Caco-2 (cell line): ENCODE data around the gene PRX. TPM values are rescaled to one million over a fixed set of nuclear protein-coding genes. Genes with fewer than 3 reads are reported as not detected.

Experiments used
- BruUV-seq: library from RNA; stranded (reverse); fragments of 400-500 nt; replicated peaks from 2 replicates; lab custom pipeline; 2021; lab: Mats Ljungman, UMichigan
- CTCF ChIA-PET: fragments of 300-600 bp; sonication (Branson Sonifier 250); formaldehyde crosslinking; loops from one replicate; lab custom pipeline; 2022; ENCODE audit warnings: antibody characterized with exemption; lab: Charles Lee
- POLR2A ChIA-PET: fragments of 300-600 bp; sonication (Branson Sonifier 250); formaldehyde crosslinking; loops from one replicate; lab custom pipeline; 2022; ENCODE audit warnings: antibody characterized with exemption; lab: Charles Lee
- DNase-seq, 2 experiments: peaks; one replicate each; pipeline versions ENCODE4 v3.0.0 to v3.0.0-alpha.2; 2020 to 2022
- H3K27me3 ChIP-seq: replicated peaks from 2 replicates; pipeline ENCODE4 v1.6.0; 2011; ENCODE audit warnings: low read length; ENCODE audit not compliant: control insufficient read depth, insufficient read depth
- H3K36me3 ChIP-seq: 2 replicates; pipeline ENCODE4 v1.5.1; 2011; ENCODE audit warnings: low read length; ENCODE audit not compliant: control insufficient read depth, insufficient read depth
- H3K4me1 ChIP-seq: fragments of 250-450 bp; sonication (Bioruptor Pico); 2 replicates; pipeline ENCODE4 v1.5.1; 2020; ENCODE audit warnings: mild to moderate bottlenecking
- H3K4me3 ChIP-seq: 2 replicates; pipeline ENCODE4 v1.5.1; 2011; ENCODE audit warnings: low read depth, mild to moderate bottlenecking, control low read depth, low read length
- H3K9me3 ChIP-seq: fragments of 250-450 bp; sonication (Bioruptor Pico); 2 replicates; pipeline ENCODE4 v1.5.1; 2020; ENCODE audit warnings: mild to moderate bottlenecking, moderate library complexity
- H3K27ac Mint-ChIP-seq: one replicate; pipeline ENCODE4 v1.8.0; 2022; ENCODE audit warnings: mixed read lengths; ENCODE audit not compliant: unreplicated experiment
- H3K27me3 Mint-ChIP-seq: one replicate; pipeline ENCODE4 v1.8.0; 2022; ENCODE audit warnings: mixed read lengths; ENCODE audit not compliant: insufficient read depth, unreplicated experiment
- H3K36me3 Mint-ChIP-seq: one replicate; pipeline ENCODE4 v1.8.0; 2022; ENCODE audit warnings: mild to moderate bottlenecking, mixed read lengths; ENCODE audit not compliant: insufficient read depth, unreplicated experiment
- H3K4me1 Mint-ChIP-seq: one replicate; pipeline ENCODE4 v1.8.0; 2022; ENCODE audit warnings: low read depth, mixed read lengths; ENCODE audit not compliant: unreplicated experiment
- H3K4me3 Mint-ChIP-seq: one replicate; pipeline ENCODE4 v1.8.0; 2022; ENCODE audit warnings: mild to moderate bottlenecking, moderate library complexity, mixed read lengths; ENCODE audit not compliant: unreplicated experiment
- H3K9me3 Mint-ChIP-seq: one replicate; pipeline ENCODE4 v1.8.0; 2022; ENCODE audit warnings: mixed read lengths; ENCODE audit not compliant: unreplicated experiment
- CTCF ChIP-seq, 2 experiments: fragments of 200-600 bp in 1 of 2; IDR thresholded peaks; 1 replicate in 1 of 2; 2 replicates in 1 of 2; pipeline versions ENCODE4 v1.5.1 to v1.8.0; 2011 to 2022; ENCODE audit warnings: antibody characterized with exemption in 1 of 2, control low read depth in 1 of 2, inconsistent platforms in 1 of 2, low read depth in 1 of 2, low read length in 1 of 2, mild to moderate bottlenecking in 1 of 2, moderate library complexity in 1 of 2; ENCODE audit not compliant: insufficient read depth in 1 of 2, severe bottlenecking in 1 of 2, unreplicated experiment in 1 of 2
- intact Hi-C: fragments of 100-400 bp; cut with micrococcal nuclease; formaldehyde crosslinking; loops from one replicate; pipeline ENCODE4 v1.10.0; 2022; ENCODE audit not compliant: unreplicated experiment
- total RNA-seq: library from RNA; stranded (reverse); gene quantifications from 2 replicates; pipeline ENCODE4 v1.2.3, GENCODE V29; 2022

Gene PRX
- total RNA-seq, 1 experiment from 2014 or later, result 2.5 TPM

- no peaks in the 10 kb centered on the region for H3K4me1 Mint-ChIP-seq
- ChIA-PET CTCF (no interaction called here), POLR2A (no interaction called here)
- no TSS peak for BruUV-seq
- H3K27me3 Mint-ChIP-seq, result no peaks in the 10 kb centered on the region
- H3K4me3 Mint-ChIP-seq, result no peak overlapping the region
- no peaks in the 10 kb centered on the region for H3K9me3 Mint-ChIP-seq
- peaks cover 12% of the 10 kb centered on the region for H3K36me3 Mint-ChIP-seq
- Histone ChIP-seq H3K4me1 (no peaks in the 10 kb centered on the region), H3K36me3 (no peaks in the 10 kb centered on the region), H3K9me3 (no peaks in the 10 kb centered on the region), H3K27me3 (no peaks in the 10 kb centered on the region), H3K4me3 (no peak overlapping the region)
- H3K27ac Mint-ChIP-seq, result no peak overlapping the region
- TF ChIP-seq CTCF (IDR thresholded peaks at IDR 0.05; ENCODE audit: insufficient read depth in 1 of 2, low read depth in 1 of 2, low read length in 1 of 2, severe bottlenecking in 1 of 2, unreplicated experiment in 1 of 2), result no peak
- DNase-seq, result no peak
- intact Hi-C loops, result no loop called here
Observed at GRCh38 chr19:40358773-40359172, 54.4 kb downstream of the PRX start.

- Histone ChIP-seq H3K9me3 (no peaks in the 10 kb centered on the region), H3K4me3 (no peak overlapping the region), H3K27me3 (no peaks in the 10 kb centered on the region), H3K36me3 (no peaks in the 10 kb centered on the region), H3K4me1 (no peaks in the 10 kb centered on the region)
- intact Hi-C loops, result no loop called here
- no peak overlapping the region for H3K27ac Mint-ChIP-seq
- H3K4me1 Mint-ChIP-seq, result no peaks in the 10 kb centered on the region
- peaks cover 12% of the 10 kb centered on the region for H3K36me3 Mint-ChIP-seq
- CTCF ChIA-PET, result no interaction called here
- H3K9me3 Mint-ChIP-seq, result no peaks in the 10 kb centered on the region
- no TSS peak for BruUV-seq
- no peak for DNase-seq
- H3K27me3 Mint-ChIP-seq, result no peaks in the 10 kb centered on the region
- TF ChIP-seq CTCF (IDR thresholded peaks at IDR 0.05; ENCODE audit: insufficient read depth in 1 of 2, low read depth in 1 of 2, low read length in 1 of 2, severe bottlenecking in 1 of 2, unreplicated experiment in 1 of 2), result no peak
- POLR2A ChIA-PET, result no interaction called here
- no peak overlapping the region for H3K4me3 Mint-ChIP-seq
Observed at GRCh38 chr19:40357640-40358039, 55.5 kb downstream of the PRX start.

DNA sequence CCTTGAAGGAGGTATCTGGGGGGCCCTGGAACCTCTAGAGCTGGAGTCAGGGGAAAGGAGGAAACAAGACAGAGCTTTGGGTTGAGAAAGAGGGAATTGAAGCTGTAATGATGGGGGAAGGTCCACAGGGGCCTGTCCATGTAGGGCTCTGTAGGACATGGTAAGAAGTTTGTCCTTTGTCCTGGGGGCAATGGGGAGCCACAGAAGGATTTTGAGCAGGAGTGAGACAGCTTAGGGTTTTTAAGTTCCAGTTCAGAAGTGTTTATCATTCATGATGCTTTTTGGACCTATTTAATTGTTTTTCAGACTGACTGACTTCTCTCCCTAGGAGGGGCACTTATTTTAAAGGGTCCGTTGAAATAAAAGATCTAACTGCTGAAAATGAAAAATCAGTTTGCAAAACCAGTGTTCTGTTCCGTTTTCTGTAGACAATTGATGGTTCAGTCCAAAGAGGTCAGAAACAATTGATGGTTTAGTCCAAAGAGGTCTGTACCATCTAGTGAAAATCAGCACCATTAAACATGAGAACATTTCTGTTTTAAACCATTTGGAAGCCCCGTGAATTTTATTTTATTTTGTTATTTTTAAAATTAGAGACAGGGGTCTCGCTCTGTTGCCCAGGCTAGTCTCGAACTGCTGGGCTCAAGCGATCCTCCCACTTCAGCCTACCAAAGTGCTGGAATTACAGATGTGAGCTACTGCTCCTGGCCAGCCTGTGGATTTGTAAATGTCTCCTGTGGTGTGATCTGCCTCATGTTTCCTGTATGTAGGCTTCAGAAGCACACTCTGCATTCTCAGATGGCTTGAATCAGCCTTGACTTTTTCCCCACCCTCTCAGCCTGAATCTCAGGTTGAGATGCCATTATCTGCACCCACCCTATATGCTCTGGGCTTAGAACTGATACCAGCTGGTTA lies 56.2 kb downstream of the PRX start:
- Mint-ChIP-seq H3K27me3 (no peaks in the 10 kb centered on the region), H3K4me3 (no peak overlapping the region), H3K27ac (no peak overlapping the region), H3K4me1 (no peaks in the 10 kb centered on the region), H3K36me3 (peaks cover 12% of the 10 kb centered on the region), H3K9me3 (no peaks in the 10 kb centered on the region)
- POLR2A ChIA-PET, result no interaction called here
- no peak for TF ChIP-seq CTCF (IDR thresholded peaks at IDR 0.05; ENCODE audit: insufficient read depth in 1 of 2, low read depth in 1 of 2, low read length in 1 of 2, severe bottlenecking in 1 of 2, unreplicated experiment in 1 of 2)
- no peaks in the 10 kb centered on the region for H3K9me3 ChIP-seq
- H3K4me1 ChIP-seq, result no peaks in the 10 kb centered on the region
- H3K27me3 ChIP-seq, result no peaks in the 10 kb centered on the region
- BruUV-seq, result no TSS peak
- no peak for DNase-seq
- no peaks in the 10 kb centered on the region for H3K36me3 ChIP-seq
- CTCF ChIA-PET, result no interaction called here
- intact Hi-C loops, result no loop called here
- H3K4me3 ChIP-seq, result no peak overlapping the region
